ENCODE measurements around the gene MAB21L4.

The MAB21L4 gene

GRCh38 chr2:240914645-240915525, 18.9 kb upstream of the MAB21L4 start:
- Histone ChIP-seq H3K36me3 (ENCODE audit: control insufficient read depth, insufficient read depth, low read length) (no peaks in the 10 kb centered on the region), H3K4me1 (ENCODE audit: control insufficient read depth, insufficient read depth, low read length) (no peaks in the 10 kb centered on the region), H3K9me3 (ENCODE audit: control insufficient read depth, insufficient read depth, low read length) (no peaks in the 10 kb centered on the region), H3K4me3 (ENCODE audit: low read depth, low read length) (no peak overlapping the region), H3K9ac (ENCODE audit: low read depth, low read length) (no peak overlapping the region), H3K27me3 (ENCODE audit: control insufficient read depth, insufficient read depth, low read length) (peaks cover 4% of the 10 kb centered on the region)

GRCh38 chr2:240913810-240914644, 18.1 kb upstream of the MAB21L4 start:
- peaks cover 4% of the 10 kb centered on the region for H3K27me3 ChIP-seq (ENCODE audit: control insufficient read depth, insufficient read depth, low read length)
- no peaks in the 10 kb centered on the region for H3K36me3 ChIP-seq (ENCODE audit: control insufficient read depth, insufficient read depth, low read length)
- H3K4me1 ChIP-seq (ENCODE audit: control insufficient read depth, insufficient read depth, low read length): no peaks in the 10 kb centered on the region
- H3K4me3 ChIP-seq (ENCODE audit: low read depth, low read length): no peak overlapping the region
- H3K9ac ChIP-seq (ENCODE audit: low read depth, low read length): no peak overlapping the region
- no peaks in the 10 kb centered on the region for H3K9me3 ChIP-seq (ENCODE audit: control insufficient read depth, insufficient read depth, low read length)

- Histone ChIP-seq H3K9ac (ENCODE audit: low read depth, low read length) (no peak overlapping the region), H3K9me3 (ENCODE audit: control insufficient read depth, insufficient read depth, low read length) (no peaks in the 10 kb centered on the region), H3K4me3 (ENCODE audit: low read depth, low read length) (no peak overlapping the region), H3K27me3 (ENCODE audit: control insufficient read depth, insufficient read depth, low read length) (peaks cover 4% of the 10 kb centered on the region), H3K4me1 (ENCODE audit: control insufficient read depth, insufficient read depth, low read length) (no peaks in the 10 kb centered on the region), H3K36me3 (ENCODE audit: control insufficient read depth, insufficient read depth, low read length) (no peaks in the 10 kb centered on the region)
Observed at GRCh38 chr2:240912878-240913809, 17.2 kb upstream of the MAB21L4 start.

GRCh38 chr2:240911641-240912265, 15.8 kb upstream of the MAB21L4 start:
- H3K9me3 ChIP-seq (ENCODE audit: control insufficient read depth, insufficient read depth, low read length): no peaks in the 10 kb centered on the region
- no peaks in the 10 kb centered on the region for H3K4me1 ChIP-seq (ENCODE audit: control insufficient read depth, insufficient read depth, low read length)
- H3K4me3 ChIP-seq (ENCODE audit: low read depth, low read length): no peak overlapping the region
- no peak overlapping the region for H3K9ac ChIP-seq (ENCODE audit: low read depth, low read length)
- H3K27me3 ChIP-seq (ENCODE audit: control insufficient read depth, insufficient read depth, low read length): peaks cover 4% of the 10 kb centered on the region
- no peaks in the 10 kb centered on the region for H3K36me3 ChIP-seq (ENCODE audit: control insufficient read depth, insufficient read depth, low read length)

- no peaks in the 10 kb centered on the region for H3K36me3 ChIP-seq (ENCODE audit: control insufficient read depth, insufficient read depth, low read length)
- H3K9ac ChIP-seq (ENCODE audit: low read depth, low read length): no peak overlapping the region
- no peaks in the 10 kb centered on the region for H3K9me3 ChIP-seq (ENCODE audit: control insufficient read depth, insufficient read depth, low read length)
- no peak overlapping the region for H3K4me3 ChIP-seq (ENCODE audit: low read depth, low read length)
- no peaks in the 10 kb centered on the region for H3K27me3 ChIP-seq (ENCODE audit: control insufficient read depth, insufficient read depth, low read length)
- no peaks in the 10 kb centered on the region for H3K4me1 ChIP-seq (ENCODE audit: control insufficient read depth, insufficient read depth, low read length)
Observed at GRCh38 chr2:240909216-240909974, 13.4 kb upstream of the MAB21L4 start.

GRCh38 chr2:240906911-240907590, 11.1 kb upstream of the MAB21L4 start:
- Histone ChIP-seq H3K9me3 (ENCODE audit: control insufficient read depth, insufficient read depth, low read length) (no peaks in the 10 kb centered on the region), H3K4me1 (ENCODE audit: control insufficient read depth, insufficient read depth, low read length) (no peaks in the 10 kb centered on the region), H3K27me3 (ENCODE audit: control insufficient read depth, insufficient read depth, low read length) (no peaks in the 10 kb centered on the region), H3K4me3 (ENCODE audit: low read depth, low read length) (no peak overlapping the region), H3K36me3 (ENCODE audit: control insufficient read depth, insufficient read depth, low read length) (no peaks in the 10 kb centered on the region), H3K9ac (ENCODE audit: low read depth, low read length) (no peak overlapping the region)

GRCh38 chr2:240906141-240906910, 10.4 kb upstream of the MAB21L4 start, which contains the start of gene CROCC2:
CROCC2 (plus strand) TSS chr2:240906336; CDS start chr2:240906514, 178 bp downstream.
- Histone ChIP-seq H3K36me3 (ENCODE audit: control insufficient read depth, insufficient read depth, low read length) (no peaks in the 10 kb centered on the region), H3K9ac (ENCODE audit: low read depth, low read length) (no peak within 1 kb of the TSS), H3K4me1 (ENCODE audit: control insufficient read depth, insufficient read depth, low read length) (no peaks in the 10 kb centered on the region), H3K4me3 (ENCODE audit: low read depth, low read length) (no peak within 1 kb of the TSS), H3K27me3 (ENCODE audit: control insufficient read depth, insufficient read depth, low read length) (no peaks in the 10 kb centered on the region), H3K9me3 (ENCODE audit: control insufficient read depth, insufficient read depth, low read length) (no peaks in the 10 kb centered on the region)

- H3K4me3 ChIP-seq (ENCODE audit: low read depth, low read length): no peak overlapping the region
- no peaks in the 10 kb centered on the region for H3K27me3 ChIP-seq (ENCODE audit: control insufficient read depth, insufficient read depth, low read length)
- H3K9ac ChIP-seq (ENCODE audit: low read depth, low read length): no peak overlapping the region
- H3K4me1 ChIP-seq (ENCODE audit: control insufficient read depth, insufficient read depth, low read length): no peaks in the 10 kb centered on the region
- no peaks in the 10 kb centered on the region for H3K36me3 ChIP-seq (ENCODE audit: control insufficient read depth, insufficient read depth, low read length)
- no peaks in the 10 kb centered on the region for H3K9me3 ChIP-seq (ENCODE audit: control insufficient read depth, insufficient read depth, low read length)
Observed at GRCh38 chr2:240905176-240905781, 9.3 kb upstream of the MAB21L4 start.

- Histone ChIP-seq H3K9ac (ENCODE audit: low read depth, low read length) (no peak overlapping the region), H3K36me3 (ENCODE audit: control insufficient read depth, insufficient read depth, low read length) (no peaks in the 10 kb centered on the region), H3K9me3 (ENCODE audit: control insufficient read depth, insufficient read depth, low read length) (no peaks in the 10 kb centered on the region), H3K27me3 (ENCODE audit: control insufficient read depth, insufficient read depth, low read length) (no peaks in the 10 kb centered on the region), H3K4me1 (ENCODE audit: control insufficient read depth, insufficient read depth, low read length) (no peaks in the 10 kb centered on the region), H3K4me3 (ENCODE audit: low read depth, low read length) (no peak overlapping the region)
Observed at GRCh38 chr2:240904216-240905175, 8.5 kb upstream of the MAB21L4 start.
